Sigmoid colon (tissue), 4 donors: Measurements from ENCODE around the gene ZFPM1.

ENCODE experiments used
- EP300 ChIP-seq, 4 donors: sonication (generic); formaldehyde crosslinking; IDR thresholded peaks; one replicate each; pipeline ENCODE4 v1.6.1; 2017; ENCODE audit warnings: antibody characterized with exemption in 4 of 4
- POLR2A ChIP-seq, 2 donors: fragments of 450-650 bp; IDR thresholded peaks; one replicate each; pipeline ENCODE4 v1.6.1; 2016; ENCODE audit warnings: antibody characterized with exemption in 2 of 2, mild to moderate bottlenecking in 2 of 2, moderate library complexity in 2 of 2
- TF ChIP-seq, protein P1 (sequence below), 4 experiments: fragments of 450-650 bp in 3 of 4; fragments of 200-600 bp in 1 of 4; IDR thresholded peaks; one replicate each; pipeline ENCODE4 v1.5.1; 2016 to 2019; ENCODE audit warnings: antibody characterized with exemption in 4 of 4, mild to moderate bottlenecking in 3 of 4, moderate library complexity in 2 of 4

DNA sequence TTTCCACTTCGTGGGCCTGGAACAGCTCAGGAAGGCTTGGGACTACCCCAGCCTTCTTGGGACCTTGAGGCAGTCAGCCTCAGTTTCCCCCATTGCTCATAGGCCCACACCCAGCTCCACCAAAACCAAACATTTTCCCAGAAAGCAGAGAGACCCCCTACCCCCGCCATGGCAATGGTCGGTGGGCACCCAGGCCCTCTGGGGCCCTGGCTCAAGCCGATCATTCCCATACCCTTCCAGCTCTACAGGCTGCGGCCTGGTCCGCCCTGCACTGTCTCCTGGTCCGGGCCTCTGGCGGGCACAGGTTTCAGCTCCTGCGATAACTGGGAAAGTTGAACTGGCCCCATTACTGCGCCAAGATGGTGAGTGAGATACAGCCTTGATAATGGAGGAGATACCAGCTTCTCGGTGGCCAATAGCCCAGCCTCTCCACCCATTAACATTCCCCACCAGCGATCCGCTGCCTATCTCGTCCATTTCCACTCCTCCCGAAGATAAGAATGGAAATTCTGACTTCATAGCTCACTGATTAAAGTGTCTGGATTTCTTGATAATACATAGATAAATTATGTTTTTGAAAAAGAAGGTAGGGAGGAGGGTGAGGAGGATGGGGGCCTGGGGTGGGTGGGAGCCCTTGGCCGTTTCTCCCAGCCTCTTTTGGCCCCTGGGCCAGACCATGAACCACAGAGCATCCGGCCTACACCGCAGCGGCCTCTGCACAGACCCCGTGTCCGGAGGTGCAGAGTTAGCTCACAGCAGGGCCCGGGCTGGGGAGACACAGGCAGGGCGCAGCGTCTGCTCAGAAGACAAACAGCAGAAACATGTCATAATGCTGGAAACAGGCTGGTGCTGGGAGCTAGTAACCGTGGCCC lies 11.6 kb downstream of the ZFPM1 start:
- TF ChIP-seq EP300 (IDR thresholded peaks at IDR 0.05) (no peak), POLR2A (IDR thresholded peaks at IDR 0.05) (no peak)
- TF ChIP-seq, protein P1, sequence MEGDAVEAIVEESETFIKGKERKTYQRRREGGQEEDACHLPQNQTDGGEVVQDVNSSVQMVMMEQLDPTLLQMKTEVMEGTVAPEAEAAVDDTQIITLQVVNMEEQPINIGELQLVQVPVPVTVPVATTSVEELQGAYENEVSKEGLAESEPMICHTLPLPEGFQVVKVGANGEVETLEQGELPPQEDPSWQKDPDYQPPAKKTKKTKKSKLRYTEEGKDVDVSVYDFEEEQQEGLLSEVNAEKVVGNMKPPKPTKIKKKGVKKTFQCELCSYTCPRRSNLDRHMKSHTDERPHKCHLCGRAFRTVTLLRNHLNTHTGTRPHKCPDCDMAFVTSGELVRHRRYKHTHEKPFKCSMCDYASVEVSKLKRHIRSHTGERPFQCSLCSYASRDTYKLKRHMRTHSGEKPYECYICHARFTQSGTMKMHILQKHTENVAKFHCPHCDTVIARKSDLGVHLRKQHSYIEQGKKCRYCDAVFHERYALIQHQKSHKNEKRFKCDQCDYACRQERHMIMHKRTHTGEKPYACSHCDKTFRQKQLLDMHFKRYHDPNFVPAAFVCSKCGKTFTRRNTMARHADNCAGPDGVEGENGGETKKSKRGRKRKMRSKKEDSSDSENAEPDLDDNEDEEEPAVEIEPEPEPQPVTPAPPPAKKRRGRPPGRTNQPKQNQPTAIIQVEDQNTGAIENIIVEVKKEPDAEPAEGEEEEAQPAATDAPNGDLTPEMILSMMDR (IDR thresholded peaks at IDR 0.05), result no peak
